HG02759 (cell line): ENCODE data around the gene DSEL.

Experiments used
- ATAC-seq: cut with Tn5 transposase; IDR thresholded peaks from one replicate; pipeline ENCODE4 v1.9.1; 2021; ENCODE audit warnings: mild to moderate bottlenecking, moderate library complexity; ENCODE audit not compliant: unreplicated experiment

Gene DSEL

GRCh38 chr18:67504739-67505138, 11.8 kb downstream of the DSEL start:
- no peak for ATAC-seq

- no peak for ATAC-seq
Measured at GRCh38 chr18:67500522-67501205, 15.9 kb downstream of the DSEL start.

- no peak for ATAC-seq
Measured at GRCh38 chr18:67496469-67496868, 20.1 kb downstream of the DSEL start.

- no peak for ATAC-seq
Measured at GRCh38 chr18:67486534-67486933, 30.0 kb downstream of the DSEL start.

- no peak for ATAC-seq
Measured at GRCh38 chr18:67485655-67486054, 30.9 kb downstream of the DSEL start.

- ATAC-seq, result no peak
Measured at GRCh38 chr18:67484458-67484857, 32.1 kb downstream of the DSEL start.

- no peak for ATAC-seq
Measured at GRCh38 chr18:67483952-67484351, 32.6 kb downstream of the DSEL start.

DNA sequence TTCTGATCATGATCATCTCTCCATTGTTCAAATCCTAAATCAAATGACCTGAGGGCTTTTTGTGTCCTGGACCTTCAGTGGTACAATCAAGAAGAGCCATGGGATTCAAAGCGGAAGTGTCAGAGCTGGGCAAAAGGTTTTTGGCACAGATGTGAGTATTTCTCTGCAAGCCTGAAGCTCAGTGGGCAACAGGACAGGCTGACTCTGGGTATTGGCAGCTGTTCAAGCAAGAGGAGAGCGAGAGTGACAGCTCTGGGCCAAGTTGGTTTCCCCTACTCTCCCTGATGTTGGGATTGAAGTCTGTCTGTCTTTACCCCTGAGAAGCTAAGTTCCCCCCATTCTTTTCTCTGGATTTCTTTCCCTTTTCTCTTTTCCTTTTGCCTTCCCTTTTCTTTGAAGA, 33.3 kb downstream of the DSEL start:
- no peak for ATAC-seq

- ATAC-seq, result no peak
Measured at GRCh38 chr18:67478249-67478648, 38.3 kb downstream of the DSEL start.

GRCh38 chr18:67477522-67477921, 39.0 kb downstream of the DSEL start:
- no peak for ATAC-seq

GRCh38 chr18:67476585-67476984, 39.9 kb downstream of the DSEL start:
- no peak for ATAC-seq

GRCh38 chr18:67475673-67476072, 40.8 kb downstream of the DSEL start:
- no peak for ATAC-seq

DNA sequence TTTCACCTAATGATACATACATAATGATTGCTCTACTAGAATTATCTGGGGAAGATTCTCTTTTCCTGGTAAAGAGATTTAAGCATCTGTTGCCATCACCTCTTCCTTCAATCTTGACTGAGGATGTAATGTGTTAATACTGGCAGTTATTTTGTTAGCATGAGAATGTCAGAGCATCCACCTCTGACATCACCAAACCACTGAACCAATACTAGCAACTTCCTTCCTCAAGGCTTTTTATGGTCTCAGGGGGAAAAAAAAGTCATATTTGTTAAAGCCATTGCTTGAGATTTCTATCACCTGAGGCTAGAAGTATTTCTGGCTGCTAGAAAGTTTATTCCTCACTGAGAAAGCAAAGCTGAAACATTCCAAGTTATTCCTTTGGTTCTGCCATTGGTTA, 48.5 kb downstream of the DSEL start:
- no peak for ATAC-seq

GRCh38 chr18:67467188-67467587, 49.3 kb downstream of the DSEL start:
- ATAC-seq, result no peak

- no peak for ATAC-seq
Measured at GRCh38 chr18:67464499-67464898, 52.0 kb downstream of the DSEL start.

GRCh38 chr18:67463829-67464228, 52.7 kb downstream of the DSEL start:
- no peak for ATAC-seq

DNA sequence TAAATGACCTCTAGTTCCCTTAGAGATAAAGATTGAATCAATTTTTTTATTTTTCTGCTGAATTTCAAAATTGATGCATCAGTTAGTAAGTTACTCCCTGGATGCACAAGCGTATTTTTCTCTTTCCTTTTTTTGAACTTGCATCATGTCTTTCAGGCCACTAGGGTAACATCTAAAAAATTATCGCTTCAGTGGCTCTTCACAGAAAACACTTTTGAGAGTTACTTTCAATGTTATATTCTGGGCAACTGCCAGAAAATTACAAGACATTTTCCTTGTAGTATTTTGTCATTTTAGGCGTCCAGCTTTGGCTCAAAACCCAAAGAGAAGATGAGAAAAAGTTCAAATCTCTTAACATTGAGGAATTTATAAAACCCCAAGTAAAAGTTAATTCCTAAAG, 59.8 kb downstream of the DSEL start:
- ATAC-seq, result no peak
